IgD-negative memory B cell (primary cell): ENCODE data around the gene PDK3. TPM values are rescaled to one million over a fixed set of nuclear protein-coding genes. Genes with fewer than 3 reads are reported as not detected.
A peak's percentile ranks its signal among the peaks of the same experiment; 100 is the strongest.

Experiments
- H3K27ac Mint-ChIP-seq, 3 donors: one replicate each; pipeline ENCODE4 v1.8.0; 2020 to 2022; ENCODE audit warnings: mild to moderate bottlenecking in 3 of 3, mixed read lengths in 3 of 3, moderate library complexity in 1 of 3
- H3K27me3 Mint-ChIP-seq: one replicate; pipeline ENCODE4 v1.8.0; 2021; ENCODE audit warnings: mixed read lengths
- H3K36me3 Mint-ChIP-seq: one replicate; pipeline ENCODE4 v1.8.0; 2020; ENCODE audit warnings: mild to moderate bottlenecking, mixed read lengths
- H3K4me1 Mint-ChIP-seq, 3 donors: one replicate each; pipeline ENCODE4 v1.8.0; 2020 to 2022; ENCODE audit warnings: mixed read lengths in 3 of 3, mild to moderate bottlenecking in 1 of 3
- H3K4me3 Mint-ChIP-seq, 4 donors: one replicate each; pipeline ENCODE4 v1.8.0; 2020 to 2022; ENCODE audit warnings: mild to moderate bottlenecking in 4 of 4, mixed read lengths in 4 of 4, moderate library complexity in 3 of 4
- H3K9me3 Mint-ChIP-seq, 3 donors: one replicate each; pipeline ENCODE4 v1.8.0; 2020 to 2021; ENCODE audit warnings: mixed read lengths in 3 of 3, mild to moderate bottlenecking in 1 of 3
- polyA plus RNA-seq: library from polyadenylated mRNA; unstranded; fragments of 300-500 nt; fragmentation: Illumina TruSeq; gene quantifications from one replicate; pipeline ENCODE4 v1.2.3, GENCODE V29; 2021

PDK3 gene
- polyA plus RNA-seq, 1 donor from 2014 or later = 29.3 TPM

- Mint-ChIP-seq H3K27ac (peak overlapping the region in 1 of 3 donors; percentile 92), H3K4me3 (peak overlapping the region; percentile 78 to 93 (median 86)), H3K9me3 (no peaks in the 10 kb centered on the region)
Measured at GRCh38 chrX:24465532-24465865, 413 bp downstream of the PDK3 start.

GRCh38 chrX:24466025-24466424 lies 939 bp downstream of the PDK3 start:
- Mint-ChIP-seq H3K4me1 (peaks cover 23 to 35% (median 34%) of the 10 kb centered on the region in 3 donors), H3K9me3 (no peaks in the 10 kb centered on the region), H3K27ac (peak overlapping the region in 2 of 3 donors; percentile 72 to 92), H3K4me3 (peak overlapping the region; percentile 78 to 93 (median 86)), H3K27me3 (no peaks in the 10 kb centered on the region), H3K36me3 (no peaks in the 10 kb centered on the region)

More at GRCh38 chrX:24465532-24465865, 413 bp downstream of the PDK3 start:
- no peaks in the 10 kb centered on the region for H3K36me3 Mint-ChIP-seq
- H3K4me1 Mint-ChIP-seq = peaks cover 22 to 34% (median 32%) of the 10 kb centered on the region in 3 donors
- no peaks in the 10 kb centered on the region for H3K27me3 Mint-ChIP-seq

GRCh38 chrX:24468245-24468644 lies 3.2 kb downstream of the PDK3 start:
- Mint-ChIP-seq H3K9me3 (no peaks in the 10 kb centered on the region), H3K27me3 (no peaks in the 10 kb centered on the region), H3K27ac (no peak overlapping the region), H3K4me3 (peak overlapping the region in 1 of 4 donors; percentile 46), H3K4me1 (peaks cover 22 to 35% (median 35%) of the 10 kb centered on the region in 3 donors), H3K36me3 (no peaks in the 10 kb centered on the region)

GRCh38 chrX:24471808-24472207 lies 6.7 kb downstream of the PDK3 start:
- no peaks in the 10 kb centered on the region for H3K36me3 Mint-ChIP-seq
- peaks cover 2% of the 10 kb centered on the region for H3K27me3 Mint-ChIP-seq
- H3K4me1 Mint-ChIP-seq = peaks cover 19 to 35% (median 27%) of the 10 kb centered on the region in 3 donors
- no peaks in the 10 kb centered on the region for H3K9me3 Mint-ChIP-seq
- H3K4me3 Mint-ChIP-seq = no peak overlapping the region
- peak overlapping the region in 1 of 3 donors; percentile 1 for H3K27ac Mint-ChIP-seq

GRCh38 chrX:24475480-24475879 lies 10.4 kb downstream of the PDK3 start:
- peaks cover 21 to 43% (median 24%) of the 10 kb centered on the region in 3 donors for H3K4me1 Mint-ChIP-seq
- no peaks in the 10 kb centered on the region for H3K36me3 Mint-ChIP-seq
- no peak overlapping the region for H3K4me3 Mint-ChIP-seq
- H3K27ac Mint-ChIP-seq = no peak overlapping the region
- no peaks in the 10 kb centered on the region for H3K9me3 Mint-ChIP-seq
- H3K27me3 Mint-ChIP-seq = peaks cover 2% of the 10 kb centered on the region

- Mint-ChIP-seq H3K27me3 (peaks cover 2% of the 10 kb centered on the region), H3K4me1 (peaks cover 16 to 42% (median 30%) of the 10 kb centered on the region in 3 donors), H3K9me3 (no peaks in the 10 kb centered on the region), H3K27ac (peak overlapping the region; percentile 74 to 98 (median 98)), H3K36me3 (no peaks in the 10 kb centered on the region), H3K4me3 (peak overlapping the region in 3 of 4 donors; percentile 75 to 92 (median 81))
Measured at GRCh38 chrX:24478509-24478908, 13.4 kb downstream of the PDK3 start.

GRCh38 chrX:24479924-24480323 lies 14.8 kb downstream of the PDK3 start:
- Mint-ChIP-seq H3K36me3 (no peaks in the 10 kb centered on the region), H3K27me3 (no peaks in the 10 kb centered on the region), H3K4me3 (peak overlapping the region; percentile 75 to 92 (median 82)), H3K9me3 (no peaks in the 10 kb centered on the region), H3K27ac (peak overlapping the region; percentile 74 to 98 (median 98)), H3K4me1 (peaks cover 16 to 41% (median 30%) of the 10 kb centered on the region in 3 donors)

- H3K27ac Mint-ChIP-seq = peak overlapping the region; percentile 74 to 98 (median 98)
- no peaks in the 10 kb centered on the region for H3K36me3 Mint-ChIP-seq
- H3K27me3 Mint-ChIP-seq = no peaks in the 10 kb centered on the region
- no peaks in the 10 kb centered on the region for H3K9me3 Mint-ChIP-seq
- H3K4me3 Mint-ChIP-seq = peak overlapping the region; percentile 75 to 92 (median 82)
- peaks cover 16 to 41% (median 30%) of the 10 kb centered on the region in 3 donors for H3K4me1 Mint-ChIP-seq
Measured at GRCh38 chrX:24480400-24480865, 15.3 kb downstream of the PDK3 start.

- Mint-ChIP-seq H3K36me3 (peaks cover 1% of the 10 kb centered on the region), H3K27me3 (no peaks in the 10 kb centered on the region), H3K4me3 (no peak overlapping the region), H3K27ac (peak overlapping the region in 1 of 3 donors; percentile 73), H3K4me1 (peaks cover 10 to 22% (median 17%) of the 10 kb centered on the region in 3 donors), H3K9me3 (no peaks in the 10 kb centered on the region)
Measured at GRCh38 chrX:24482823-24483415, 17.8 kb downstream of the PDK3 start.

GRCh38 chrX:24483596-24483995 lies 18.5 kb downstream of the PDK3 start:
- Mint-ChIP-seq H3K27me3 (no peaks in the 10 kb centered on the region), H3K4me1 (peaks cover 10 to 20% (median 15%) of the 10 kb centered on the region in 3 donors), H3K4me3 (no peak overlapping the region), H3K36me3 (peaks cover 1% of the 10 kb centered on the region), H3K27ac (peak overlapping the region in 1 of 3 donors; percentile 10), H3K9me3 (no peaks in the 10 kb centered on the region)

- H3K27ac Mint-ChIP-seq = no peak overlapping the region
- peaks cover 1% of the 10 kb centered on the region for H3K36me3 Mint-ChIP-seq
- no peaks in the 10 kb centered on the region for H3K27me3 Mint-ChIP-seq
- no peak overlapping the region for H3K4me3 Mint-ChIP-seq
- no peaks in the 10 kb centered on the region for H3K9me3 Mint-ChIP-seq
- peaks cover 4 to 11% (median 11%) of the 10 kb centered on the region in 3 donors for H3K4me1 Mint-ChIP-seq
Measured at GRCh38 chrX:24485323-24485722, 20.2 kb downstream of the PDK3 start.

GRCh38 chrX:24485976-24486680 lies 21.0 kb downstream of the PDK3 start:
- Mint-ChIP-seq H3K27me3 (no peaks in the 10 kb centered on the region), H3K9me3 (no peaks in the 10 kb centered on the region), H3K4me3 (no peak overlapping the region), H3K4me1 (peaks cover 0 to 6% (median 6%) of the 10 kb centered on the region in 3 donors), H3K36me3 (peaks cover 1% of the 10 kb centered on the region), H3K27ac (no peak overlapping the region)

- no peak overlapping the region for H3K27ac Mint-ChIP-seq
Measured at GRCh38 chrX:24487571-24487970, 22.5 kb downstream of the PDK3 start.

GRCh38 chrX:24491741-24492140 lies 26.7 kb downstream of the PDK3 start:
- no peaks in the 10 kb centered on the region for H3K27me3 Mint-ChIP-seq
- no peaks in the 10 kb centered on the region for H3K9me3 Mint-ChIP-seq
- H3K4me1 Mint-ChIP-seq = peaks cover 4 to 20% (median 12%) of the 10 kb centered on the region in 3 donors
- H3K36me3 Mint-ChIP-seq = peaks cover 3% of the 10 kb centered on the region
- no peak overlapping the region for H3K27ac Mint-ChIP-seq
- H3K4me3 Mint-ChIP-seq = no peak overlapping the region

More at GRCh38 chrX:24487571-24487970, 22.5 kb downstream of the PDK3 start:
- H3K9me3 Mint-ChIP-seq = no peaks in the 10 kb centered on the region
- H3K27me3 Mint-ChIP-seq = no peaks in the 10 kb centered on the region
- H3K4me1 Mint-ChIP-seq = peaks cover 0 to 3% (median 3%) of the 10 kb centered on the region in 3 donors
- peaks cover 4% of the 10 kb centered on the region for H3K36me3 Mint-ChIP-seq
- H3K4me3 Mint-ChIP-seq = no peak overlapping the region

- peaks cover 3% of the 10 kb centered on the region for H3K36me3 Mint-ChIP-seq
- peaks cover 5 to 27% (median 17%) of the 10 kb centered on the region in 3 donors for H3K4me1 Mint-ChIP-seq
- H3K9me3 Mint-ChIP-seq = no peaks in the 10 kb centered on the region
- no peaks in the 10 kb centered on the region for H3K27me3 Mint-ChIP-seq
- H3K27ac Mint-ChIP-seq = peak overlapping the region in 2 of 3 donors; percentile 23 to 47
- H3K4me3 Mint-ChIP-seq = no peak overlapping the region
Measured at GRCh38 chrX:24493740-24494581, 28.9 kb downstream of the PDK3 start.
